Umbilical cord (tissue), 2 donors: ENCODE results near the gene IRAK3. TPM values are rescaled to one million over a fixed set of nuclear protein-coding genes. Genes with fewer than 3 reads are reported as not detected.

Experiments used
- DNase-seq: peaks from one replicate; pipeline ENCODE4 v3.0.0-alpha.2; 2015; ENCODE audit warnings: low spot score
- total RNA-seq: library from RNA; depleted of rRNA; stranded (reverse); fragments of >200 nt; gene quantifications from one replicate; pipeline ENCODE4 v1.2.3, GENCODE V29; 2014; ENCODE audit warnings: low replicate concordance; ENCODE audit not compliant: insufficient read depth

Gene IRAK3
- total RNA-seq, 1 donor from 2014 or later, result 21.9 TPM

DNA sequence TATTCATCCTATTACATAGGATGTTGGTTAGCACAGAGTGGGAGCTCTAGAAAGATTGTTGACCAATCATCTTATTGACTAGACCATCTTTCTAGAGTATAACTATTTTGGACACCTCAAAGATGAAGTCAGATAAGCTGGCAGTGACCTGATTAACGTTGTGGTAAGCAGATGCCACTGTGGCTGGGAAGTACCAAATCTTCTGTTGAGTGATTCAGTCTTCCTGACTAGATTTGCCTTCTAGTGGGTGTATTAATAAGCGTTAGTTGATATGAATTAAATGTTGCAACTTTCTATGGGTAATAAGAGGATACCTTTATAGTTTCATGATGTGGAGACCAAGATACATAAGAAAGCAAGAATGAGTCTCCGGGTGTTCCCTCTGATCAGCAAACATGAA lies 62.0 kb downstream of the IRAK3 start:
- DNase-seq, result no peak

- DNase-seq, result no peak
Observed at GRCh38 chr12:66252771-66253170, 63.8 kb downstream of the IRAK3 start.

GRCh38 chr12:66255737-66256136 lies 66.7 kb downstream of the IRAK3 start:
- no peak for DNase-seq

DNA sequence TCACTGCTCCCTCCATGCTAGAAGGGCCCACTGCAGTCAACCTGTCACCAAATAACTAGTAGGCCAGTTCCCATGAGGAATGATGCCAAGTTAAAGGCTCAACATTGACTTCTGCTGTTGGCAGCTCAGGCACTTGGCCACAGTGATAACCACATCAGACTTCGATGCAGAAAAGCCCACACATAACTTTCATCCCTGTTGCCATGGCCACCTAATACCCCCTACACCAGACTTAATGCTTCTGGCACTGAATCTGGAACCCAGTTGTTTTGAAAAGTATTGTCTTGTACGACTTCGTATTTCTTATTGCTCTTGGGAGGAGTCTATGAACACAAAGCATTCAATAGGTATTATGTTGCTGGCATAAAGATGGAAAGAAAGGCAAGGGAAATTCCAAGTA lies 69.0 kb downstream of the IRAK3 start:
- DNase-seq, result no peak

GRCh38 chr12:66262737-66263136 lies 73.7 kb downstream of the IRAK3 start:
- DNase-seq, result no peak

- DNase-seq, result peak; percentile 2
Observed at GRCh38 chr12:66268562-66268961, 79.5 kb downstream of the IRAK3 start.

- no peak for DNase-seq
Observed at GRCh38 chr12:66269142-66269541, 80.1 kb downstream of the IRAK3 start.

DNA sequence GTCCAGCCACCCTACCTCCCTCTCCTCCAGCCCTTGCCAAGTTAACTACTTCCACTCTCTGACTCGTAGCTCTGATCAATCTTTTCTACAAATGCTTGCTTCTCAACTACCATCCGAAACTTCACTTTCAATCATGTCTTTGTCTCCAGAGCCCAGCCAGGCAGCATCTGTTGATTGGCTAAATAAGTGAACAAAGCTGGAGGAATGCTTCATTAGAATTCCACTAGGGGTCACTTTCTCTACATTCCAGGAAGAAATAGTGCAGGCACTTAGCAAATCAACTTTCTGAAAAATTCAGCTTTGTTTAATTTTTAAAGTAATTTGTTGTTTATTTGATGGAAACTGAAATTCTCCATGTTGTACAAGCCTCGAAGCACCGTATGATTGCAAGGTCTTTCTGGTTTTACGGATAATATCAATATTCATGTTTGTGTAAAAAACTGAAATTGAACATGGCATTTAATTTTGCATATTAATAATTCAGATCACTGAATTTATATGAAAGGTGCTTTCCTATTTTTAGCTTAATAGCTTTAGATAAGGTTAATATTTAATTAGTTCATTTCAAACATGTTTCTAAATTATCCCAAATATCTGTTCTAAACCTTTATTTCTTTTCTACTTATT lies 80.9 kb downstream of the IRAK3 start:
- peak; percentile 12 for DNase-seq

- DNase-seq, result no peak
Observed at GRCh38 chr12:66270613-66271012, 81.6 kb downstream of the IRAK3 start.

- no peak for DNase-seq
Observed at GRCh38 chr12:66272650-66273049, 83.6 kb downstream of the IRAK3 start.

- DNase-seq, result no peak
Observed at GRCh38 chr12:66273147-66273546, 84.1 kb downstream of the IRAK3 start.

DNA sequence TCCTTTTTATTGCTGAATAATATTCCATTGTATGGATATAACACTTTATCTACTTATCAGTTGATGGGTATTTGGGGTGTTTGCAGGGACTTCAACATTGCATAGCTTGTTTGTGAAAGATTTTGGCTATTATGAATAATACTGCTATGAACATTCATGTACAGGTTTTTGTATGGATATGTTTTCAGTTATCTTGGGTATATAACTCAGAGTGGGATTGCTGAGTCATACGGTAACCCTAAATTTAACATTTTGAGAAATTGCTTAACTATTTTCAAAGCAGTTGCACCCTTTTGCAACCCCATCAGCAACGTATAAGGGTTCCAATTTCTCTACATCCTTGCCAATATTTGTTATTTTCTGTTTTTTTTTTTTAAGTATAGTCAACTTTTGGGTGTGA lies 86.0 kb downstream of the IRAK3 start:
- no peak for DNase-seq

GRCh38 chr12:66279123-66279712 lies 90.2 kb downstream of the IRAK3 start:
- DNase-seq, result peak; percentile 22

GRCh38 chr12:66280561-66280960 lies 91.5 kb downstream of the IRAK3 start:
- DNase-seq, result peak; percentile 5

GRCh38 chr12:66282244-66282643 lies 93.2 kb downstream of the IRAK3 start:
- DNase-seq, result no peak

- no peak for DNase-seq
Observed at GRCh38 chr12:66287275-66287674, 98.3 kb downstream of the IRAK3 start.

GRCh38 chr12:66288121-66288520 lies 99.1 kb downstream of the IRAK3 start:
- DNase-seq, result no peak

GRCh38 chr12:66289485-66289884 lies 100.5 kb downstream of the IRAK3 start:
- DNase-seq, result no peak

DNA sequence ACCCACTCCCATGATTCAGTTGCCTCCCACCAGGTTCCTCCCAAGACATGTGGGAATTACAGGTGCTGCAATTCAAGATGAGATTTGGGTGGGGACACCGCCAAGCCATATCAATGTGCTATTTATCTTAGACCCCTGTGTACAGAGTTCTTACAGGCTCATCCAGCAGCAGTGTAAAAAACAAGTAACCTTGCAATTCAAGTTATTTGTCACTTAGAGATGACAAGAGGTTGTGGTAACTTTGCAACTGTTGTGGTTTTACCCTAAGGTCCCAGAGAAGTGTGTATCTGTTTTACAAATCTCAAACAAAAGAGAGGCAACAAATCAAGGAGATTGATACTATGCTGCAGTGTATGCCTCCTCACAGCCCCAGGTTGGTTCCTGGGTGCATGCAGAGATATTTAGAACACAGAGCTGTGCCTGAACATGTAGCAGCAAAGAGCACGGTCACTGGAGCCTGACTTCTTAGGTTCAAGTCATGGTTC lies 101.7 kb downstream of the IRAK3 start:
- no peak for DNase-seq

- DNase-seq, result no peak
Observed at GRCh38 chr12:66296176-66296683, 107.2 kb downstream of the IRAK3 start.

DNA sequence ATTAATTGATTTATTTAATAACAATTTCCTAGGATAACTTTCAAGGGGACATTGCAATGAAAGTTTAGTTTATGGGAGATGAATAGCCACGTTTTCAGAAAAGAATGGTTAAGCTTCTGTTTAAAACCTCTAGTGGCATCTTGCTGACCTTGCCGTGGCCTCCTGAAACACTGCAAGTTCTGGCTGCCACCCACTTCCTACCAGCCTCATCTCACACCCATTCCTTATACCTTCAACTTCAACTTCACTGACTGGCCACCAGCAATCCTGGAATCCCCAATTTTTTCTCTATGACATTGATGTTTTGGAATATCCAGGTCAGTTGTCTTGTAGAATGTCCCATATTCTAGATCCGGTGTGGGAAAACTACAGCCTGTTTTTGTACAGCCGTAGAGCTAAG lies 108.1 kb downstream of the IRAK3 start:
- no peak for DNase-seq

- DNase-seq, result no peak
Observed at GRCh38 chr12:66297923-66298322, 108.9 kb downstream of the IRAK3 start.
